LoVo (cell line): Measurements from ENCODE around the gene MAB21L3.
A peak's percentile ranks its signal among the peaks of the same experiment; 100 is the strongest.

Experiments
- DNase-seq: peaks from one replicate; pipeline ENCODE4 v3.0.0-alpha.2; 2016; ENCODE audit warnings: low spot score

MAB21L3 gene

DNA sequence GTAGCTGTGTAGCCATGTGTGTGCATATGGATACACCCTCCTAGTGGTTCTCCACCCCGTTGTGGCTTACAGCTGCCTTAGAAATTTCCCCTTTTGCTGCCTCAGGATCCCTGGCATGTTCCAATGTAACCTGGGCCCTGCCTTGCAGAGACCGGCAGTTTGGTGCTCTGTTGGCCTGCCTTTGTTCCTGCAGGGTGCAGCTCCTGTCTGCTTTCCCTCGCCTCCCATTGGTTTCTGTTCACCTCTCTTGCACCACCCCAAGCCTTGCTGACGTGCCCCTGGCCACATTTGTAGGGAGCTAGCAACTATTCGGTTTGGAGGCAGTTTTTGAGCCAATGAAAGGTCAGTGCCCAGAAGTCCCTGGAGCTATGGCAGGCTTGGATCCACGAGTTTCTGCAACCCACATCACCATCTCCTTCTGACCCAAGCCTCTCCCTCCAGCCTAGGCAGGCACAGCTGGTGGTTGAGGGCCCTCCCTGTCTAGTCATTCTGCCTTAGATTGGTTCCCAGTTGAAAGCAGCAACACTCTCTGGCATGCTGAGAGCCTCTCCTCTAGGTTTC is 54.9 kb downstream of the MAB21L3 start:
- DNase-seq = no peak

DNA sequence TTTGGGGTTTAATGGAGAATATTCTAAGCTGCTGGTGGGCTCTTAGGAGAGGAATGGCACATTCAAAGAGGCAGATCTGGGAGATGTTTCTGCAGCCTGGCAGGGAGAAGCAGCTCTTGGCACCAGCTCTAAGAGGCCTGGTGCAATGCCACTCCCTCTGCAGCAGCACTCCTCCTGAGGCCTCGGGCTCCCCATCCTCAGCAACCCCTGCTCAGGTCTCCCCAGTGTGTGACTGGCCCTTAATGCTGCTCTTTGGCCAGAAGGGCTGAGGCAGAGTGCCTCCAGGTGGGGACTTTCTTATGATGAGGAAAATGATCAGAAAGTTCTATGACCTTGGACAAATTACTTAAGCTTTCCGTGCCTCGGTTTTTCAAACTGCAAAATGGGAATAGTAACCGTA is 55.5 kb downstream of the MAB21L3 start:
- no peak for DNase-seq

DNA sequence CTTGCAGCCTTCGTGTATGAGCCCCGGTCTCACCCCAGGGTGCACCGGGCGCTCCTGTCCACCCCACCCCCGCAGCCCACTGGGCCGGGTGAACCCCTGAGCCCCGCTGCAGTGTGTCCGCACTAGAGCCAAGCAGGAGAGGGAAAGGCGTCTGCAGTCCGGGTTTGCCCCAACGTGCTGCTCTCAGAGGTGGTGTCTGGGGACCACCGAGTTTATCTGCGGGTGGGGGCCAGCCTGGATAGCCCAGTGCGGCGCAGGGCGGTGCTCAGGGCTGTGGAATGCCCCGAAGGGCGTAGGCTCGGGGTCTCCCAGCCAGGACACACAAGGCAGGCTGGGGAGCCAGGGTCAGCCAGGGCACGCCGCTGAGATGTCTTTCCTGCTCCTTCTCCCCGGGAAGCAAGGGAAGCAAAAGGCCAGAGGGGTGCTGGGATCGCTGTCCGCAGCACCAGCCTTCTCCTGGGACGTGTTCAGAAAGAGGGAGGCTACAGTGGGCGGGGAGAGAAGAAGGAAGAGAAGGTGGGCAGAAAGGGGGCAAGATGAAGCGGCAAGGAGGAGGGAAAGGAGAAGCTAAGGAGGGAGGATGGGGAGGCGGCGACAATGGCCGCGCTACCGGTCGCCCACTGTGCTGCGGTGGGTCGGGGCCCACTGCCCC is 56.6 kb downstream of the MAB21L3 start:
- DNase-seq = no peak

GRCh38 chr1:116168277-116169032 is 57.3 kb downstream of the MAB21L3 start:
- peak; percentile 78 for DNase-seq

GRCh38 chr1:116169898-116170297 is 58.7 kb downstream of the MAB21L3 start:
- DNase-seq = no peak

DNA sequence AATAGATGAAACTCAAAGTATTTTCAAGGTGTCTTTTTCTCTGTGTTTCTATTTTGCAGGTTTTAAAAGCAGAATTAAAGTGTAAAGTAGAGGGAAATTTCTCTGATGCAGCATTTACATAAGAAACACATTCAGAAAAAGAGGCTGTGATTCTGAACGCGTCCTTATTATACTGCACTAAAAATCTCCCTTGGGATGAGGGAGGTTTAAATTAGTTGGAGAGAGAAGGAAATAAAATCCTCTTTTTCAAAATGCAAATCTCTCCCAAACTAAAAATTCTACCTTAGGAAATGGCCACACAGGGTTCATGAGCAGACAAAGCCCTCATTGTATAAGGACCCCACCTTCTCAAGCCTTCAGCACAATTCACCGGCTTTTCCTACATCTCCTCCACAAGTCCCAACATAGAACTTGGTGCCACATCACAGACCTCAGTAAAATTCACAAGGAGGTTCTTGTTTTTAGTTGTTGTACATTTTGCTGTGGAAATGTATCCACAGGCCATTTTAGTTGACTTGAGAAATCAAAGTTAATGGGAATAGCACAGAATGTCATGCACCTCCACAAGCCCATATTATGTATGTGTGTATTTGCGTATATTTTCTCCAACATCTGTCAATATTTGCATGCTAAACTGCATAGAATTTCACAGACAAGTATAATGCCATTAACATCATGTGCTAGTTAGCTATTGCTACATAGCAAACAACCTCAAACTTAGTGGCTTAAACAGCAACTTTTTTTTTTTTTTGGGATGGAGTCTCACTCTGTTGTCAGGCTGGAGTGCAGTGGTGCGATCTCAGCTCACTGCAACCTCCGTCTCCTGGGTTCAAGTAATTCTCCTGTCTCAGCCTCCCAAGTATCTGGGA is 59.8 kb downstream of the MAB21L3 start:
- no peak for DNase-seq

- DNase-seq = no peak
Observed at GRCh38 chr1:116172666-116173065, 61.5 kb downstream of the MAB21L3 start.

DNA sequence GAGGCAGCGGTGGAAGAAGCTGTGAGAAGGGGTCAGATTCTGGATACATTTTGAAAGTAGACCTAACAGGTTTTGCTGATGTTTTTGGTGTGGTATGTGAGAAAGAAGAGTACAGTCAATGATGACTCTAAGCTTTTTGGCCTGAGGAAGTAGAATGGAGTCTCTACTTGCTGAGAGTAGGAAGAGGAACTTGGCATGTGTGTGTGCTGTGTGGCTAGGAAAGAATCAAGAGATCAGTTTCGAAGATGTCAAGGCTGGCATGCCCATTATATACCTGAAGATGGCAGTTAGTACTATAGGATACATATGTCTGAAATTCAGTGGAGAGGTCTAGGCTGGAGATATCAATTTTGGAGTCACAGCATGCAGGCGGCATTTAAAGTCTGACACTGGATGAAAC is 64.4 kb downstream of the MAB21L3 start:
- DNase-seq = no peak

- no peak for DNase-seq
Observed at GRCh38 chr1:116176306-116176789, 65.1 kb downstream of the MAB21L3 start.

DNA sequence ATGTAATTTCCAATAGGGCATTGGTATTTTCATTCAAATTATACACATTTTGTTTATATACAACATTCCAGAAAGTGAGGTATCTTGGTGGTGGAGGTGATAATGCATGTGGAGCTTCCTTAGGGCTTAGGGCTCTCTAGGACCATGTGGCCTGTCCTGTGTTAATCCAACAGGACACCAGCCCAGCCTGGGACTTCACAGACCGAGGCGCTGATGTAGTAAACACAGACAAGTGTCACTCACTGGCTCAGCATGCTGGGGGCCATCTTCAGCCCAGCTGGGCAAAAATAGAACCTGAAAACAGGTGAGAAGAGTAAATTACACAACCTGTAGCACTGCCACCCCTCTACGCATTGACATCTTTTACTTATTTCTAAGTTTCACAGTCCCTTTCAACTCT is 66.7 kb downstream of the MAB21L3 start:
- no peak for DNase-seq

- peak; percentile 9 for DNase-seq
Observed at GRCh38 chr1:116178837-116179236, 67.6 kb downstream of the MAB21L3 start.

GRCh38 chr1:116179419-116179818 is 68.2 kb downstream of the MAB21L3 start:
- DNase-seq = peak; percentile 31

GRCh38 chr1:116179964-116180363 is 68.8 kb downstream of the MAB21L3 start:
- DNase-seq = no peak

DNA sequence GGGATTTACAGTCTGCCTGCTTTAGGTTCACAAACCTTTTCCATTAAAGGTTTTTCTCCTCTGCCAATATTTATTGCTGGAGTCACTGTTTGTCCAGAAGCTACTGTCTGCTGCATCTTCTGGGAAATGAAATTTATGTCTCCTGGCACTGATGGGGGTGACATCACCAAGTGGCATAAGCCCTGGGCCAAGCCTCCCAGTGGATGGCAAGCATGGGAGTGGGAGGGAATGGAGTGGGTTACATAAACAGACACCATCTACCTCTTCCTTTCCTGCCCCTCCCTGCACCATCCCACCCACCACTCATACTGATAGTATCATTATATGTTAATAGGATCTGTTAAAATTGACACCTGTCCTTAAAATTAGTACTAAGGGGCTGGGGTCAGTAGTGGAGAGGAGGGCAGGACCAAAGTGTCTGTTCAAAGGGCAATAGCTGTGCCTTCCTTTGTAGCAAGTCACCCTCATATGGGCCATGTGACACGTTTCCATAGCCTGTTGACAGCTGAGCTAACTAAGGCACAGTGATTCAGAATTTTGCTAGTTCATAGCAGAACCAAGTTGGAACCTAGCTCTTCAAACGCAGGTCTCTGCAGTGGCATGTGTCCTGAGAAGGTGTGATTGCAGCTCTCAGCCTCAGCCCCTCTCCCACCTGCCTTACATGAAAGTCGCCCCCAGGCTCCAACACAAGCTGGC is 71.0 kb downstream of the MAB21L3 start:
- DNase-seq = no peak
